ENCODE results near the gene CDH4.
"Not testable (repeated sequence)": the region's sequence is repeated elsewhere in the genome, so short reads cannot be mapped to it uniquely, and the experiment has no call there.

- not testable (repeated sequence) for TF ChIP-seq POLR2A (IDR thresholded peaks at IDR 0.05; ENCODE audit: low read length); GATA1 (IDR thresholded peaks at IDR 0.05; ENCODE audit: low read depth, low read length)
Measured at GRCh38 chr20:61948056-61948455, 696.0 kb downstream of the CDH4 start.
